Stimulated activated naive CD8-positive, alpha-beta T cell treated with anti-CD3 and anti-CD28 coated beads, Interleukin-15, Interleukin-2, amounts not matched to agents 100 ng/mL and 50 ng/mL, for 24 hours (primary cell): ENCODE measurements around the gene CEP85.
A peak's percentile ranks its signal among the peaks of the same experiment; 100 is the strongest.
"Not testable (repeated sequence)": the region's sequence is repeated elsewhere in the genome, so short reads cannot be mapped to it uniquely, and the experiment has no call there.

Source experiments
- H3K27ac Mint-ChIP-seq: one replicate; pipeline ENCODE4 v1.8.0; 2021; ENCODE audit warnings: mild to moderate bottlenecking, mixed read lengths
- H3K27me3 Mint-ChIP-seq: one replicate; pipeline ENCODE4 v1.8.0; 2021; ENCODE audit warnings: mixed read lengths
- H3K36me3 Mint-ChIP-seq: one replicate; pipeline ENCODE4 v1.8.0; 2021; ENCODE audit warnings: low read depth, mixed read lengths
- H3K4me1 Mint-ChIP-seq: one replicate; pipeline ENCODE4 v1.8.0; 2021; ENCODE audit warnings: low read depth, mixed read lengths
- H3K4me3 Mint-ChIP-seq: one replicate; pipeline ENCODE4 v1.8.0; 2021; ENCODE audit warnings: mild to moderate bottlenecking, mixed read lengths
- H3K9me3 Mint-ChIP-seq: one replicate; pipeline ENCODE4 v1.8.0; 2021; ENCODE audit warnings: mixed read lengths

Gene CEP85

DNA sequence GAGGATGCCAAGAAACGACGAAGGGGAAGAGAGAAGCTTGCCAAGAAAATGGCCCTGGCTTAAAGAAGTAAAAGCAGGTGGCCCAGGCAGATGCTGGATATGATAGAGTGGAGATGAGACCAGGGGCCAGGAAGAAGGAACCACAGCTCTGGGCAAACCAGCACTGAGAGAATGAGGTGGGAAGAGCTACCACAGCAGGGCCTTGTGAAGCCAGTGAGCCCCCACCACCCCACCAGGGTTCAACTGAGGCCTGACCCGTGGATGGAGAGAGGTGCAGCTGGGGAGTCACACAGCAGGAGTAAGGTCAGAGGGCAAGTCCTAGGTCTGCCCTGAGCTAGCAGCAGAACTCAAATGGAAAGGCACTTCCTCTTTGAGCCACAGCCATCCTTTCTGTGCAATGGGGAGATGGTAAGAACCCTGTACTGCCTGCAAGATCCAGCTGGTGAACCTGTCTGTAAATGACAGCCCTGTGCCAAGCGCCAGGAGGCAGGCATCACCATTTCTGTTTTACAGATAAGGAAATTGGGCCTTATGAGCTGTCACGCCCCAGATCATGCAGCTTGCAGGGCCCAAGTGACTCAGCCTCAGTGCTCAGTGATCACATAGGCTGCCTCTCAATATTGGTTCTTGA is 54.4 kb downstream of the CEP85 start:
- H3K4me3 Mint-ChIP-seq, result peak overlapping the region; percentile 58
- H3K4me1 Mint-ChIP-seq, result peaks cover 95% of the 10 kb centered on the region
- peak overlapping the region; percentile 99 for H3K27ac Mint-ChIP-seq
- H3K36me3 Mint-ChIP-seq, result peaks cover 19% of the 10 kb centered on the region
- H3K9me3 Mint-ChIP-seq, result no peaks in the 10 kb centered on the region
- H3K27me3 Mint-ChIP-seq, result no peaks in the 10 kb centered on the region

DNA sequence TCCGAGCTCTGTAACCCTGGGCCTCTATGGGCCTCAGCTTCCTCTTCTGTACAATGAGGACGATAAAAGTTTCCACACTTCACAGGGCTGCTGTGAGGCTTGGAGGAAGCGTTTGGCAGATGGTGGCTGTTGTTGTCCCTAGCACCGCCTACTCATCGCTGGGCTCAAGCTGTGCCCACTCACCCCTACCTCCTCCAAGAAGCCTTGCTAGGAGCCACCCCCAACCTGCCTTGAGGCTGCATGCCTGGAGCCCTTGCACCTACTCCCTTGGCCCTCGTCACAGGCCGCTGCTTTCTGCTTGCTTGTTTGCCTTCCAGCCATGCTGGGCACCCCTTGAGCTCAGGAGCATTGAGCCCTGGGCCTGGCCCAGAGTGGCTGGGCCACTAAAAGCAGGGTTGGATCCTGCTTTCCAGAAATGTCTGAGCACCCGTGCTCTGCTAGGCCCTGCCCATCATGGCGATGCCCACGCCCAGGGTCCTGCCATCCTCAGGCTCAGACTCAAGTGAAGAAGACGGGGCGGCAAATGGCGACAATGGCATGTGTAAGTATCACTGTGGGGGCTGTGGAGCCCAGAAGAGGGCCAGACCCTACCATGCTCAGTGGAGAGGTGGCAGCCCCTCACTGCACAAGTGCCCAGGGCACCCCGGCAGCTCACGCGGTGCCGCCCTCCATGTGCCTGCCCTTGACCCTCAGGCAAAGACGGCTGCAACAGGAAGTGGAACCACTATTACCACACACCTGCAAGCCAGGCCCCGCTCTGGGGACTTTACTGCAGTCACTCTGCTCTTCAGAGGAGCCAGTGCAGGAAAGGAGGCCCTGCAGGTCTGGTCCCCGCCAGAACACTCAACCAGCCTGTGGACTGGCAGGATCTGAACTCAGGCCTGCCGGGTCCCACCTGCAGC is 55.4 kb downstream of the CEP85 start:
- peaks cover 88% of the 10 kb centered on the region for H3K4me1 Mint-ChIP-seq
- H3K36me3 Mint-ChIP-seq, result peaks cover 17% of the 10 kb centered on the region
- no peaks in the 10 kb centered on the region for H3K9me3 Mint-ChIP-seq
- peak overlapping the region; percentile 58 for H3K4me3 Mint-ChIP-seq
- no peaks in the 10 kb centered on the region for H3K27me3 Mint-ChIP-seq
- peak overlapping the region; percentile 99 for H3K27ac Mint-ChIP-seq

DNA sequence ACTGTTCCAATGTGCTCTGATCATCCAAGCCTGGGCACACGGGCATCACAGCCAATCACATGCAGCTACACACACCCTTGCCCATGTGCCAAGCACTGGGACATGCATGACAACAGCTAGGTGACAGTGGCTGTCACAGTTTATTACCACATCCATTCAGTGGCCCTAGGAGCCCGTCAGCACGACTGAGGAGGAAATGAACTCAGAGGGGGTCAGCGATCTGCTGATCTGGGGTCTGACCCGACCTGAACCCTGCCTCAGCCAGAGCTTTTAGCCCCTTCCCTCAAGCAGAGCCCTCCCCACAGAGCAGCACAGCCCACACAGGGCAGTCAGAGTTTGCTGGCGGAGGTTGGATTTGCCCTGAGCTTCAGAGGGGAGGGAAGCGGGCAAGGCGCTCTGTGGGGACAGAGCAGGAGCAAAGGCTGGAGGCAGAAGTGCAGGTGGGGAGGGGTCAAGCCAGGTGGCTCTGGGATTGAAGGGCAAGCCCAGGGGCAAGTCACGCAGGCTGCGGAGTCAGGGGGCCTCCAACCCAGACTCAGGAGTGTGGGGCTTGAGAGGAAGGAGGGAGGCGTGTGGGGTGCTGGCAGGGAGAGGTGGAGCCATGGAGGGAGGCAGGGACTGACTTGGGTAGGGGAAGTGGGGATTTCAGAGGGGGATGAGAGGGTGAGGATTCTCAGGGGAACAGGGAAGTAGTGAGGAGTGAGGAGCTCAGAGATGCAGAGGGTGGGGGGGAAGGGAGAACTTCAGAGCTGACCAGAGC is 56.3 kb downstream of the CEP85 start:
- no peaks in the 10 kb centered on the region for H3K9me3 Mint-ChIP-seq
- peak overlapping the region; percentile 53 for H3K4me3 Mint-ChIP-seq
- H3K27me3 Mint-ChIP-seq, result no peaks in the 10 kb centered on the region
- peaks cover 9% of the 10 kb centered on the region for H3K36me3 Mint-ChIP-seq
- peaks cover 79% of the 10 kb centered on the region for H3K4me1 Mint-ChIP-seq
- peak overlapping the region; percentile 99 for H3K27ac Mint-ChIP-seq

DNA sequence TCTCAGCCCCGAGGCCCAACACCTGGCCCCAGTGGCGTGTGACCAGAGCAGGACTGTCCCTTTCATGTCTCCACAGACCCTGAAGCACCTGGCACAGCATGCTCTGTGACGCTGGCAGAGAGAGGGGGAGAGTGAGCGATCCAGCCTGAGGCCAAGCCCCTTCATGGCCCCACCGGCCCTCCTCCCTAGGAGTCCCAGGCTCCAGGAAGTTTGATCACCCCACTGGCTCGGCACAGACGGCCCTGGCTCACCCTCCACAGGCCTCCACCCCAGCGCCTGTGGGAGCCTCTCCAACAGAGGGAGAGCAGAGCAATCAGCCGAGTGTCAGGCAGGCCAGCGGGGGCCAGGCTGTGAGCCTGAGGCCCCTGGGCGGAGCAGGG is 56.9 kb downstream of the CEP85 start:
- Mint-ChIP-seq H3K36me3 (peaks cover 13% of the 10 kb centered on the region), H3K9me3 (no peaks in the 10 kb centered on the region), H3K4me3 (no peak overlapping the region), H3K4me1 (peaks cover 73% of the 10 kb centered on the region), H3K27ac (peak overlapping the region; percentile 99), H3K27me3 (no peaks in the 10 kb centered on the region)

DNA sequence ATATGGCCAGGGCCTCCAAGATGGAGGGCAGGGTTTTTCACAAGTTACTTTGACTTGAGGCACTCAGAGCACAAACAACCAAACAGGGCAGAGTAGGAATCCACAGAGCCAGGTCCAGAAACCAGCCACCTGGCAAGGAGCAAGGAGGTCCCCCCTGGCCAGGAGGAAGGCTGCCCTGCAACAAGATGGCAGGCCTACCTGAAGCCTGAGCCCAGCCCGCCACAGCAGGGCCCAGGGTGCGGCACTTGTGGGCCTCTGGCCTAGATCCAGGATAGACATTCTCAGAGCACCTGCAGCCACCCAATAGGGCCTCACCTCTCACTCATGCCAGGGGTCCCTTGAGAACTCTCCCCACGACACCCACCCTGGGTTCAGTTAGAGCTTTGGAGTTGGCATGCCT is 57.4 kb downstream of the CEP85 start:
- peak overlapping the region; percentile 99 for H3K27ac Mint-ChIP-seq
- H3K9me3 Mint-ChIP-seq, result no peaks in the 10 kb centered on the region
- no peaks in the 10 kb centered on the region for H3K27me3 Mint-ChIP-seq
- H3K4me1 Mint-ChIP-seq, result peaks cover 67% of the 10 kb centered on the region
- no peak overlapping the region for H3K4me3 Mint-ChIP-seq
- H3K36me3 Mint-ChIP-seq, result peaks cover 13% of the 10 kb centered on the region

DNA sequence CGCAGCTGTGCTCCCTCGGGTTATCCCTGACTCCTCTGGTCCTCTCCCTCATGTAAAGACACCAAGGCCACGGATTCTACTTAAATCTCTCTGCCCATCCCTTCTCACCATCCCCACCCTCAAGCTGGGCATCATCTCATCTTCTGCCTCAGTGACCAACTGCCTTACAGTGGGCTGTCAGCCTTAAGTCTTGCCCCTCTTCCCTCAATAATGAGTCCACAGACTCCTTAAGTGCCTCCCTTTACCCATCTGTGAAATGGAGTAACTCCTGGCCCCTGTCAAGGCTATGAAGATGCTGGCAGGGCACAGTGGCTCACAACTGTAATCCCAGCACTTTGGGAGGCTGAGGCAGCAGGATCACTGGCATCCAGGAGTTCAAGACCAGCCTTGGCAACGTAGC is 57.9 kb downstream of the CEP85 start:
- H3K9me3 Mint-ChIP-seq, result no peaks in the 10 kb centered on the region
- no peaks in the 10 kb centered on the region for H3K27me3 Mint-ChIP-seq
- H3K36me3 Mint-ChIP-seq, result peaks cover 13% of the 10 kb centered on the region
- no peak overlapping the region for H3K4me3 Mint-ChIP-seq
- peaks cover 62% of the 10 kb centered on the region for H3K4me1 Mint-ChIP-seq
- H3K27ac Mint-ChIP-seq, result peak overlapping the region; percentile 99

DNA sequence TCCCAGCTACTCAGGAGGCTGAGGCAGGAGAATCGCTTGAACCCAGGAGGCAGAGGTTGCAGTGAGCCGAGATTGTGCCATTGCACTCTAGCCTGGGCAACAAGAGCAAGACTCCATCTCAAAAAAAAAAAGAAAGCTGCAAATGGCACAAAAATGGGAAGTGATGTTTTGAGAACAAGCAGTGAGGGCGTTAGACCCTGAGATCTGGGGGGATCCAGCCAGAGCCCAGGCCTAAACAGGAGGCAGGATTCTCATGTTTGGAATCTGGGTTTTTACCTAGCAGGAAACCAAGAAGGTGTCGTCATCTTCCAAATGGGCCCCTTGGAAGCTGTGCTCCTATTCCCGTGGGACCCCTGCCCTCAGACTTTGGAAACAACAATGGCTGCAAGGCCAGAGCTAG is 58.7 kb downstream of the CEP85 start:
- H3K4me1 Mint-ChIP-seq, result peaks cover 54% of the 10 kb centered on the region
- not testable (repeated sequence) for H3K27me3 Mint-ChIP-seq, H3K27ac Mint-ChIP-seq, H3K4me3 Mint-ChIP-seq, H3K9me3 Mint-ChIP-seq
- peaks cover 13% of the 10 kb centered on the region for H3K36me3 Mint-ChIP-seq

DNA sequence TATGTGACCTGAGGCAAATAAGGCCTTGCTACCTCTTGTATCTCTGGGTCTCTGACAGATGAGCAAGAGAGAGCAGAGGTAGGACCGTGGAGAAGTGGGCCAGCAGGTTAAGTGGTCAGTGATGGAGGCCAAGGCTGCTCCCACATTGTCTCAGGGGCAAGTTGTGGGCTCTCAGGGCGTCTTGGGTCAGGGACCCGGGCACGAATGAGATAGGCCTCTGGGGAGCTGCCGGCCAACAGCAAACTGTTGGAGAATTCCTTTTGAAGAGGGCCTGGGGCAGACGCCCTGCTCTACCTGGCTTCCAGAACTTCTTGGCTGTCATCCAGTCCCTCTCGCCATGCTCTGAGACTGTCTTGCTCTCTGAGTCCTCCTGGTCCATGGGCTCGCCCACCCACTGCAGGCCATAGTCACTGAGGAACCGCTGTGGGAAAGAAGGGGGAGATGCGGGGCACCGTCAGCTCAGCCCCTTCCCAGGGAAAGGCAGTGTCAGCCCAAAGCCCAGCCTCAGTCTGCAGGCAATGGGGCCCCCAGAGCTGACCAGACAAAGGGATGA is 60.0 kb downstream of the CEP85 start:
- H3K4me3 Mint-ChIP-seq, result no peak overlapping the region
- H3K4me1 Mint-ChIP-seq, result peaks cover 42% of the 10 kb centered on the region
- H3K27me3 Mint-ChIP-seq, result no peaks in the 10 kb centered on the region
- H3K27ac Mint-ChIP-seq, result no peak overlapping the region
- peaks cover 13% of the 10 kb centered on the region for H3K36me3 Mint-ChIP-seq
- H3K9me3 Mint-ChIP-seq, result no peaks in the 10 kb centered on the region

DNA sequence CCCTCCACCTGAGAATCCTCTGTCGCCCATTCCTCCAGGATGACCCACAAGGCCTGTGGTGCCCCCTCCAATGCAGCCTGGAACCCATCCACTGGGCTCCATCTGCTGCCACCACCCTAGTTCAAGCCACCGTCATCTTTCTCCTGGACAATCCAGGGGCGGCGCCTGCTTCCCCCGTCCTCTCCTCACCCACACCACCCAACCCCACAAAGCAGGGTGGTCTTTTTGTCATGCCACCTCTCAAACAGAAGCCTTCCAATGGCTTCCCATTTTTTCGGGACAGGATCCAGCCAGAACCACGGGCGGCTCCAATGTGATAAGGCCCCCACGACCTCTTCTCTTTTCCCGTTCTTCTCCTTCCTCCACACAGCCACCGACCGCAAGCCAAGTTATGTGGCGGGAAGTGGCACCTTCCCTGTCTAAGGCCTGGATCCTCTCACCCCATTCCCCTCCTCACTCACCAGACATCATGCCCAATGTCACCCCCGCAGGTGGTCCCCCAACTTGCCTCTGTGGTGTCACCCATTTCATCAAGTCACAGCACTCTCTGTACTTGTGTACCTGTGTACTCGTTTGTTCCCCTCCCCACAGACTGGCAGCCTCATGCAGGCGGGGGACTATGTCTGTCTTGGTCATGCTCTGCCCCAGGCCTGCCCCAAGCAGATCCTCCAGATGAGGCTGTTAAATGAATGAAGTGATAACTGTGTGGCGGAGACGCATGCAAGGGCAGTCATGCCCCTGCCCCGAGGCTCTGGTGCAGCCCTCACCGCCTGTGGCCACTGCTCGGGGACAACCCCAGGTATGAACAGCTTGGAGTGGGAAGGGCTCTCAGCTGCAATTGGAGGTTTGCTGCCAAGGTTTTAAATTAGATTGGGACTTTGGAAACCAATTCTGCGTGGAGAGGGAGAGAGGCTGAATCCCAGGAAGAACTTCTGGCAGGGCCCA is 61.5 kb downstream of the CEP85 start:
- H3K27me3 Mint-ChIP-seq, result no peaks in the 10 kb centered on the region
- no peaks in the 10 kb centered on the region for H3K9me3 Mint-ChIP-seq
- no peak overlapping the region for H3K27ac Mint-ChIP-seq
- peaks cover 13% of the 10 kb centered on the region for H3K36me3 Mint-ChIP-seq
- H3K4me3 Mint-ChIP-seq, result no peak overlapping the region
- H3K4me1 Mint-ChIP-seq, result peaks cover 33% of the 10 kb centered on the region

DNA sequence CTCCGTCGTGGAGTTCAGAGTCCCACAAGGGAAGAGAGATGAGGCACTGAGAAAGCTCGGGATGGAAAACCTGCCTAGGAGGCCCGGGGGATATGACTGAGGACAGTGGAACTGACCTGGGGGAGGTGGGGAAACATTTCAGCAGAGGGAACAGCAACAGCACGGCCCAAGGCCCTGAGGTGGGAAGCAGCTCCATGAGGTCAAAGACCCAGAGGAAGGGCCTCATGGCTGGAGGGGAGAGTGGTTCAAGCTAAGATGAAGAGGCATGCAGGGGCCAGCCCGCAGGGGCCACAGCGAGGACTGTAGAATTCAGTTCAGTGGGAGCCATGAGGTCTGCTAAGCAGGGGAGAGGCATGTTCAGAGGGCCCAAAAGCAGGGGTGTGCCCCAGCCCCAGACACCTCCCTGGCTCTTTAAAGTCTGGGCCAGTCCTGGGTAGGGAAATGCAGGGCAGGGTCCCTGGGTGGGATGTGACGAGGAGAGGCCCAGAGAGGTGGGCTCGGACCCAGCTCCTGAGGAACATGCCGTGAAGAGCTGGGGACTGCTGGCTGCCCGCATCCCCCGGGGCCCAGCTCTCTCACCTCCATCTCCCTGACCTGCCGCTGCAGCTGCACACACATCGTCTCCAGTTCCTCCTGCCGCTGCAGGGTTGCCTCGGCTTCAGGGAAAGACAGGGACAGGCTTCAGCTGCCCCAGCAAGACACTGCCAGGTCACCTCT is 62.5 kb downstream of the CEP85 start:
- no peak overlapping the region for H3K27ac Mint-ChIP-seq
- H3K4me1 Mint-ChIP-seq, result peaks cover 23% of the 10 kb centered on the region
- no peaks in the 10 kb centered on the region for H3K9me3 Mint-ChIP-seq
- peaks cover 13% of the 10 kb centered on the region for H3K36me3 Mint-ChIP-seq
- H3K27me3 Mint-ChIP-seq, result no peaks in the 10 kb centered on the region
- H3K4me3 Mint-ChIP-seq, result no peak overlapping the region

DNA sequence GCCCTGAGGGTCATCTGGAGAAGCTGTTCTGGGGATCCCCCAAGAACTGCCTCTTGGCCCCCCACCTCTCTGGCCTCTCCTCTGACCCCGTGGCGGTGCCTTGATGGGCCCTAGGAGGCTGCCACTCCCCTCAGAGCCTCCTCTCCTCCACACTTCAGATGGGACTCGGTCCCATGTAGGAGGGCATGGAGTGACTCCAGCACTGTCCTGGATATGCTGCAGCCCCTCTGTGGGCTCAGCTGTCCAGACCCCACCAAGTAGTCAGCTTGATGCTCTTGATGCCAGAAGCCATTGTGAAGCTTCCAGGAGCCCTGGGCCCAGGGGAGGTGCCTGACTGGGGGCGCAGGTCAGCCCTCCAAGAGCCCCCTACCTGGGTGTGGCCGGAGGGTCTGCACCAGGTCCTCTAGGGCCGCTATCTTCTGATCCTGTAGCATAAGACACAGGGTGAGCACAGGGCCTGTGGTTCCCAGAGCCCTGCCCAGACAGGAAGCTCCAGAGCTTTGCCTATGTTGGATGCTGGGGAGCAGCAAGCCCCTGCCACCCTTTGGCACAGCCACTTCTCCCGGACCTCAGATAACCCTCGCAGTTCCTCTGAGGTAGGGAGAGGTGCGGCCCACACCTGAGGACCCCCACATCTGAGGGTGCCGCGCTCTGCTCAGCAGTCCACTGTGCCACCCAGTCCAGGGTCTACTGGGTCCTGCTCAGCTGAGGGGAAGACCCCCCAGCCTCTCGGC is 63.2 kb downstream of the CEP85 start:
- Mint-ChIP-seq H3K4me3 (no peak overlapping the region), H3K27me3 (no peaks in the 10 kb centered on the region), H3K27ac (no peak overlapping the region), H3K4me1 (peaks cover 16% of the 10 kb centered on the region), H3K36me3 (peaks cover 13% of the 10 kb centered on the region), H3K9me3 (no peaks in the 10 kb centered on the region)

DNA sequence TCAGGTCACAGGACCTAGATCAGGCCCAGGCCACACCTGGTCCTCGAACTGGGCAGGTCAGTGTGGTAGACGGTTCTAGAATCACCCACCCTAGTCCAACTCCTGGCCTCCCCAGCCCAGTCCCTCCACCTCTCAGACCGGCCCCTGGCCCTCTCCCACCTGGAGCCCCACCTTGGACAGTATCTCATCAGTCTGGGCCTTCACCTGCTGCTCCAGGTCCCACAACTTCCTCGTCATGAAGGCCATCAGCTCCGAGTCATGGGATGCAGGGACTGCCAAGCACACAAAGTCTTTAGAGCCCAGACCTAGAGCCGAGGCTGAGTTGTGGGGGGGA is 63.8 kb downstream of the CEP85 start:
- H3K9me3 Mint-ChIP-seq, result no peaks in the 10 kb centered on the region
- no peaks in the 10 kb centered on the region for H3K27me3 Mint-ChIP-seq
- H3K36me3 Mint-ChIP-seq, result peaks cover 12% of the 10 kb centered on the region
- peaks cover 14% of the 10 kb centered on the region for H3K4me1 Mint-ChIP-seq
- no peak overlapping the region for H3K4me3 Mint-ChIP-seq
- no peak overlapping the region for H3K27ac Mint-ChIP-seq

DNA sequence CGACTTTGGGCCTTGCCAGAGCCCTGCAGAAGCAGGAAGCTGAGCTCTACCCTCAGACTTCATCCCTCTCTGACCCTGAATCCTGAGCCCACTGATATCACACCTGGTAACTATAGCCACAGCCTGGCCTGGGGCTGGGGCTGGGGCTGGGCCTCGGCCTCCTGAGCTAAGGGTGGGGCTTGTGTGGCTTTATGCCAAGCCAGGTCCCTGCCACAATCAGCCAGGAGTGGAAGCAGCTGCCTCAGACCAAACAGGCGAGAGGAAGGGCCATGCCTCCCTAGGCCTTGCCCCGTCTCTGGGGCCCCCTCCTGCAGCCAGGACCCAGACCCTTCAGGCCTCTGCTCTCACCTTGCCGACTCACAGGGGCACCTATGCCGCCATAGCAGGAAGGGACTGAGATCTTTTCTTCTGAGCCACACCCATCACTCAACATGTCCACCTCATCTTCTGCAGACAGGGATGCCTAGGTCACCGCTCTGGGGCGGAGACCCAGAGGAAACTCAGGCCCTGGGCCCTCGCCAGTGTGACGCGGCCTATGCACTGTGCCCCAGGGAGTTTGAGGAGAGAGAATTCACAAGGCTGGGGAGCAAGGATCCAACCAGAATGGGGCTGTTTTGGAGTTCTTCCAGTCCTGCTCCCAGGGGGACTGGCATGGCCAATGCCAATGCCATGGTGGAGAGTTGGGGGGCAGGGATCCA is 66.7 kb downstream of the CEP85 start:
- peak overlapping the region; percentile 52 for H3K27ac Mint-ChIP-seq
- peaks cover 16% of the 10 kb centered on the region for H3K4me1 Mint-ChIP-seq

More for the DNA sequence above, 66.7 kb downstream of the CEP85 start:
- no peaks in the 10 kb centered on the region for H3K36me3 Mint-ChIP-seq
- no peaks in the 10 kb centered on the region for H3K27me3 Mint-ChIP-seq
- no peaks in the 10 kb centered on the region for H3K9me3 Mint-ChIP-seq
- no peak overlapping the region for H3K4me3 Mint-ChIP-seq
